GM12878 (cell line): Measurements from ENCODE around the gene FZR1. TPM values are rescaled to one million over a fixed set of nuclear protein-coding genes. Genes with fewer than 3 reads are reported as not detected.

Experiments
- ATAC-seq: fragments of 200-7000 bp; cut with Tn5 transposase; 3 replicates; pipeline ENCODE4 v1.9.1; 2020; ENCODE audit warnings: mild to moderate bottlenecking, moderate library complexity
- BruUV-seq: library from RNA; stranded (reverse); fragments of 400-500 nt; replicated peaks from 2 replicates; lab custom pipeline; 2021; lab: Mats Ljungman, UMichigan
- CTCF ChIA-PET: fragments of 300-600 bp; sonication (Branson Sonifier 250); formaldehyde crosslinking; extraction: SDS; loops from one replicate; lab custom pipeline; 2021; ENCODE audit warnings: inconsistent platforms; lab: Yijun Ruan, JAX
- POLR2A ChIA-PET: fragments of 350-600 bp; formaldehyde crosslinking; extraction: SDS; loops from one replicate; lab custom pipeline; 2021; ENCODE audit warnings: inconsistent platforms; lab: Charles Lee
- RAD21 ChIA-PET: fragments of 300-600 bp; sonication (Branson Sonifier 250); formaldehyde crosslinking; loops from one replicate; lab custom pipeline; 2023; ENCODE audit warnings: antibody characterized with exemption; ENCODE audit not compliant: unreplicated experiment; lab: Charles Lee
- SMC1A ChIA-PET: fragments of 300-600 bp; sonication (Branson Sonifier 250); formaldehyde crosslinking; loops from one replicate; lab custom pipeline; 2023; ENCODE audit not compliant: unreplicated experiment, uncharacterized antibody; lab: Charles Lee
- DNase-seq: peaks from one replicate; pipeline ENCODE4 v3.0.0-alpha.2; 2011; ENCODE audit warnings: low read depth, low spot score
- FAIRE-seq: peaks from 3 replicates; lab custom pipeline; 2011; peaks lifted over from hg19 to GRCh38; lab: Jason Lieb, UNC
- H2AFZ ChIP-seq: 2 replicates; pipeline ENCODE4 v1.6.0; 2011; ENCODE audit warnings: low read depth, low read length, control low read depth; ENCODE audit not compliant: control insufficient read depth
- H3K27ac ChIP-seq: 2 replicates; pipeline ENCODE4 v1.5.1; 2011; ENCODE audit warnings: control low read depth; ENCODE audit not compliant: control insufficient read depth, insufficient read depth
- H3K27me3 ChIP-seq, 2 experiments: replicated peaks in 1 of 2; 2 replicates each; pipeline versions ENCODE4 v1.6.0 to v1.6.1; 2011; ENCODE audit warnings: low read length in 1 of 2; ENCODE audit not compliant: control insufficient read depth in 2 of 2, insufficient read depth in 2 of 2
- H3K36me3 ChIP-seq, 2 experiments: 2 replicates each; pipeline ENCODE4 v1.5.1; 2011; ENCODE audit warnings: low read length in 1 of 2; ENCODE audit not compliant: control insufficient read depth in 2 of 2, insufficient read depth in 2 of 2
- H3K4me1 ChIP-seq: 2 replicates; pipeline ENCODE4 v1.6.1; 2011; ENCODE audit warnings: mild to moderate bottlenecking, low read length, moderate library complexity, mixed read lengths; ENCODE audit not compliant: control insufficient read depth, insufficient read depth
- H3K4me2 ChIP-seq: 2 replicates; pipeline ENCODE4 v1.6.0; 2011; ENCODE audit warnings: control low read depth; ENCODE audit not compliant: control insufficient read depth, insufficient read depth
- H3K4me3 ChIP-seq: fragments of 200-600 bp; sonication (generic); 2 replicates; pipeline ENCODE4 v1.5.1; 2016
- H3K79me2 ChIP-seq: 2 replicates; pipeline ENCODE4 v1.6.0; 2011; ENCODE audit warnings: low read length; ENCODE audit not compliant: control insufficient read depth, insufficient read depth
- H3K9ac ChIP-seq: 2 replicates; pipeline ENCODE4 v1.8.0; 2011; ENCODE audit warnings: low read length, control low read depth, mixed read lengths; ENCODE audit not compliant: control insufficient read depth, insufficient read depth
- H3K9me3 ChIP-seq: replicated peaks from 3 replicates; pipeline ENCODE4 v1.5.1; 2011; ENCODE audit warnings: mild to moderate bottlenecking, low read length; ENCODE audit not compliant: control insufficient read depth, insufficient read depth
- H4K20me1 ChIP-seq: 2 replicates; pipeline ENCODE4 v1.6.0; 2011; ENCODE audit not compliant: control insufficient read depth, insufficient read depth
- ATF2 ChIP-seq: IDR thresholded peaks from 2 replicates; pipeline ENCODE4 v1.6.1; 2012; ENCODE audit warnings: low read length, inconsistent platforms
- CEBPZ ChIP-seq: fragments of 150-350 bp; IDR thresholded peaks from 2 replicates; pipeline ENCODE4 v1.6.1; 2016; ENCODE audit warnings: low read depth, low read length
- DPF2 ChIP-seq: fragments of 450-650 bp; IDR thresholded peaks from 2 replicates; pipeline ENCODE4 v1.6.1; 2017; ENCODE audit warnings: mild to moderate bottlenecking
- EP300 ChIP-seq, 2 experiments: fragments of 150-350 bp in 1 of 2; IDR thresholded peaks; 2 replicates each; pipeline ENCODE4 v1.6.1; 2011 to 2012; ENCODE audit warnings: low read depth in 2 of 2, low read length in 2 of 2, borderline replicate concordance in 1 of 2, improper control_type of control experiment in 1 of 2, inconsistent platforms in 1 of 2; ENCODE audit not compliant: control insufficient read depth in 1 of 2
- PAX5 ChIP-seq: IDR thresholded peaks from 2 replicates; pipeline ENCODE4 v1.6.1; 2011; ENCODE audit warnings: low read depth, low read length, borderline replicate concordance
- RAD51 ChIP-seq: fragments of 450-650 bp; IDR thresholded peaks from 2 replicates; pipeline ENCODE4 v1.6.1; 2016; ENCODE audit warnings: moderate library complexity, mild to moderate bottlenecking, inconsistent platforms
- SIN3A ChIP-seq: IDR thresholded peaks from 2 replicates; pipeline ENCODE4 v1.6.1; 2012; ENCODE audit warnings: low read depth, low read length, improper control_type of control experiment
- ZNF687 ChIP-seq: fragments of 450-650 bp; IDR thresholded peaks from 2 replicates; pipeline ENCODE4 v1.6.1; 2017; ENCODE audit warnings: mild to moderate bottlenecking, moderate library complexity
- WGBS: methylation state at CpG from one replicate; pipeline ENCODE4 v1.1.6; 2016; ENCODE audit warnings: low lambda C conversion rate; ENCODE audit not compliant: insufficient replicate concordance, insufficient coverage; ENCODE audit errors: missing lambda C conversion rate; 5-methylcytosine and 5-hydroxymethylcytosine counted together
- in situ Hi-C: fragments of 300-500 bp; cut with MboI; formaldehyde crosslinking; loops from 9 replicates; pipeline ENCODE4 v1.14.3; 2018; ENCODE audit warnings: mixed read lengths
- intact Hi-C: fragments of 100-400 bp; cut with micrococcal nuclease; formaldehyde crosslinking; loops from one replicate; pipeline ENCODE4 v1.14.2; 2022; ENCODE audit not compliant: unreplicated experiment
- polyA plus RNA-seq, 11 experiments: library from polyadenylated mRNA; depleted of rRNA in 4 of 11; unstranded in 6 of 11; stranded (reverse) in 5 of 11; fragments of >200 nt; fragmentation: Nextera tagmentation in 4 of 11; fragmentation: Illumina TruSeq in 1 of 11; extraction: Ambion mirVana in 4 of 11; extraction: Trizol in 1 of 11; gene quantifications; 1 replicate in 1 of 11; 2 replicates in 10 of 11; pipeline versions ENCODE4 v1.2.1 to v1.2.3, GENCODE V29; 2011 to 2016; ENCODE audit warnings: inconsistent platforms in 2 of 11, missing spikeins in 2 of 11, low read depth in 1 of 11
- total RNA-seq, 4 experiments: library from RNA; depleted of rRNA in 3 of 4; stranded (reverse); fragments of >200 nt in 3 of 4; fragmentation: Illumina TruSeq in 1 of 4; extraction: Trizol in 1 of 4; gene quantifications; 2 replicates each; pipeline versions ENCODE4 v1.2.1 to v1.2.3, GENCODE V29; 2013 to 2021
- TF ChIP-seq, protein P1 (sequence below): IDR thresholded peaks from 2 replicates; pipeline ENCODE4 v1.6.1; 2012; ENCODE audit warnings: mild to moderate bottlenecking, low read depth, low read length

FZR1 gene
- total and polyA plus RNA-seq, 10 of the 15 experiments (the other 5 are each of a cell fraction or from before 2014, with no cell fraction given) = 0.11 to 44.2 (median 29.3) TPM

- Histone ChIP-seq H3K4me3 (no peak overlapping the region), H3K9me3 (no peaks in the 10 kb centered on the region), H3K9ac (no peak overlapping the region), H4K20me1 (no peaks in the 10 kb centered on the region), H3K27me3 (no peaks in the 10 kb centered on the region), H2AFZ (no peak overlapping the region), H3K4me2 (no peak overlapping the region), H3K36me3 (peaks cover 5 to 45% of the 10 kb centered on the region in 2 experiments; a peak in 3 of 4 replicates), H3K27ac (no peak overlapping the region), H3K4me1 (no peaks in the 10 kb centered on the region), H3K79me2 (peaks cover 3% of the 10 kb centered on the region)
- ChIA-PET POLR2A (no interaction called here), SMC1A (no interaction called here), RAD21 (no interaction called here), CTCF (no interaction called here)
- FAIRE-seq (no peak), DNase-seq (no peak), ATAC-seq (no peak)
- no TSS peak for BruUV-seq
- intact Hi-C loops = no loop called here
- WGBS = 96% methylated on average over 21 of the region's 21 CpGs
- in situ Hi-C loops = no loop called here
- no peak for TF ChIP-seq SIN3A
- no peak for TF ChIP-seq RAD51
- no peak for TF ChIP-seq DPF2
- TF ChIP-seq EP300 (IDR thresholded peaks at IDR 0.05; ENCODE audit: borderline replicate concordance in 1 of 2, control insufficient read depth in 1 of 2, low read depth in 2 of 2, low read length in 2 of 2) = no peak
- TF ChIP-seq ZNF687 = no peak
- no peak for TF ChIP-seq PAX5
- TF ChIP-seq, protein P1, sequence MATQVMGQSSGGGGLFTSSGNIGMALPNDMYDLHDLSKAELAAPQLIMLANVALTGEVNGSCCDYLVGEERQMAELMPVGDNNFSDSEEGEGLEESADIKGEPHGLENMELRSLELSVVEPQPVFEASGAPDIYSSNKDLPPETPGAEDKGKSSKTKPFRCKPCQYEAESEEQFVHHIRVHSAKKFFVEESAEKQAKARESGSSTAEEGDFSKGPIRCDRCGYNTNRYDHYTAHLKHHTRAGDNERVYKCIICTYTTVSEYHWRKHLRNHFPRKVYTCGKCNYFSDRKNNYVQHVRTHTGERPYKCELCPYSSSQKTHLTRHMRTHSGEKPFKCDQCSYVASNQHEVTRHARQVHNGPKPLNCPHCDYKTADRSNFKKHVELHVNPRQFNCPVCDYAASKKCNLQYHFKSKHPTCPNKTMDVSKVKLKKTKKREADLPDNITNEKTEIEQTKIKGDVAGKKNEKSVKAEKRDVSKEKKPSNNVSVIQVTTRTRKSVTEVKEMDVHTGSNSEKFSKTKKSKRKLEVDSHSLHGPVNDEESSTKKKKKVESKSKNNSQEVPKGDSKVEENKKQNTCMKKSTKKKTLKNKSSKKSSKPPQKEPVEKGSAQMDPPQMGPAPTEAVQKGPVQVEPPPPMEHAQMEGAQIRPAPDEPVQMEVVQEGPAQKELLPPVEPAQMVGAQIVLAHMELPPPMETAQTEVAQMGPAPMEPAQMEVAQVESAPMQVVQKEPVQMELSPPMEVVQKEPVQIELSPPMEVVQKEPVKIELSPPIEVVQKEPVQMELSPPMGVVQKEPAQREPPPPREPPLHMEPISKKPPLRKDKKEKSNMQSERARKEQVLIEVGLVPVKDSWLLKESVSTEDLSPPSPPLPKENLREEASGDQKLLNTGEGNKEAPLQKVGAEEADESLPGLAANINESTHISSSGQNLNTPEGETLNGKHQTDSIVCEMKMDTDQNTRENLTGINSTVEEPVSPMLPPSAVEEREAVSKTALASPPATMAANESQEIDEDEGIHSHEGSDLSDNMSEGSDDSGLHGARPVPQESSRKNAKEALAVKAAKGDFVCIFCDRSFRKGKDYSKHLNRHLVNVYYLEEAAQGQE = no peak
- TF ChIP-seq CEBPZ = no peak
- no peak for TF ChIP-seq ATF2
Measured at GRCh38 chr19:3523361-3524077, 17.4 kb downstream of the FZR1 start.
